ENCODE data around the gene CLCN1. TPM values are rescaled to one million over a fixed set of nuclear protein-coding genes. Genes with fewer than 3 reads are reported as not detected.

Gene CLCN1
- total RNA-seq, 2 donors from 2014 or later = 0.23 TPM; not detected in 1

- Histone ChIP-seq H3K9me3 (no peaks in the 10 kb centered on the region), H3K4me1 (replicated peaks) (no peaks in the 10 kb centered on the region), H3K27ac (no peak overlapping the region), H3K4me3 (no peak overlapping the region), H3K36me3 (no peaks in the 10 kb centered on the region), H3K27me3 (replicated peaks; ENCODE audit: insufficient read depth) (no peaks in the 10 kb centered on the region)
- intact Hi-C loops (cut with DNase I) = no loop called here
- 93% methylated on average over 10 of the region's 10 CpGs for WGBS
- no peak for TF ChIP-seq POLR2A (IDR thresholded peaks at IDR 0.05)
- no peak for TF ChIP-seq POLR2AphosphoS5 (IDR thresholded peaks at IDR 0.05)
- no peak for TF ChIP-seq CTCF (IDR thresholded peaks at IDR 0.05)
- no peak for DNase-seq (ENCODE audit: low spot score)
These were observed 13.7 kb downstream of the CLCN1 start for GRCh38 chr7:143329471-143330170.

- no peak overlapping the region for H3K4me3 ChIP-seq
- no peaks in the 10 kb centered on the region for H3K36me3 ChIP-seq
- intact Hi-C loops (cut with DNase I) = no loop called here
- no peaks in the 10 kb centered on the region for H3K9me3 ChIP-seq
- DNase-seq (ENCODE audit: low spot score) = no peak
- WGBS = 77% methylated on average over 8 of the region's 8 CpGs
- no peaks in the 10 kb centered on the region for H3K27me3 ChIP-seq (replicated peaks; ENCODE audit: insufficient read depth)
- TF ChIP-seq POLR2AphosphoS5 (IDR thresholded peaks at IDR 0.05) (no peak), CTCF (IDR thresholded peaks at IDR 0.05) (no peak), POLR2A (IDR thresholded peaks at IDR 0.05) (no peak)
- no peak overlapping the region for H3K27ac ChIP-seq
- H3K4me1 ChIP-seq (replicated peaks) = no peaks in the 10 kb centered on the region
These were observed 15.4 kb downstream of the CLCN1 start for GRCh38 chr7:143331179-143331801.

- H3K9me3 ChIP-seq = no peaks in the 10 kb centered on the region
- 28% methylated on average over 1 of the region's 1 CpG for WGBS
- no peaks in the 10 kb centered on the region for H3K27me3 ChIP-seq (replicated peaks; ENCODE audit: insufficient read depth)
- no peak for TF ChIP-seq CTCF (IDR thresholded peaks at IDR 0.05)
- no peak for TF ChIP-seq POLR2AphosphoS5 (IDR thresholded peaks at IDR 0.05)
- TF ChIP-seq POLR2A (IDR thresholded peaks at IDR 0.05) = no peak
- H3K4me1 ChIP-seq (replicated peaks) = no peaks in the 10 kb centered on the region
- intact Hi-C loops (cut with DNase I) = no loop called here
- no peak overlapping the region for H3K4me3 ChIP-seq
- no peaks in the 10 kb centered on the region for H3K36me3 ChIP-seq
- no peak overlapping the region for H3K27ac ChIP-seq
- DNase-seq (ENCODE audit: low spot score) = no peak
These were observed 18.3 kb downstream of the CLCN1 start for GRCh38 chr7:143334244-143334643.

GRCh38 chr7:143337216-143337615, 21.3 kb downstream of the CLCN1 start:
- no peak for DNase-seq (ENCODE audit: low spot score)
- H3K27me3 ChIP-seq (replicated peaks; ENCODE audit: insufficient read depth) = no peaks in the 10 kb centered on the region
- H3K9me3 ChIP-seq = no peaks in the 10 kb centered on the region
- WGBS = 91% methylated on average over 3 of the region's 3 CpGs
- no peak overlapping the region for H3K27ac ChIP-seq
- no peaks in the 10 kb centered on the region for H3K36me3 ChIP-seq
- no peak overlapping the region for H3K4me3 ChIP-seq
- no peak for TF ChIP-seq CTCF (IDR thresholded peaks at IDR 0.05)
- H3K4me1 ChIP-seq (replicated peaks) = no peaks in the 10 kb centered on the region
- intact Hi-C loops (cut with DNase I) = no loop called here

- H3K36me3 ChIP-seq = no peaks in the 10 kb centered on the region
- no peaks in the 10 kb centered on the region for H3K9me3 ChIP-seq
- no peaks in the 10 kb centered on the region for H3K27me3 ChIP-seq (replicated peaks; ENCODE audit: insufficient read depth)
- WGBS = 90% methylated on average over 8 of the region's 8 CpGs
- intact Hi-C loops (cut with DNase I) = no loop called here
- H3K4me1 ChIP-seq (replicated peaks) = no peaks in the 10 kb centered on the region
- no peak for TF ChIP-seq POLR2A (IDR thresholded peaks at IDR 0.05)
- TF ChIP-seq POLR2AphosphoS5 (IDR thresholded peaks at IDR 0.05) = no peak
- TF ChIP-seq CTCF (IDR thresholded peaks at IDR 0.05) = no peak
- no peak overlapping the region for H3K4me3 ChIP-seq
- no peak for DNase-seq (ENCODE audit: low spot score)
- no peak overlapping the region for H3K27ac ChIP-seq
These were observed 25.9 kb downstream of the CLCN1 start for GRCh38 chr7:143341842-143342241.

Measured in prostate gland (tissue), 2 donors.